GM18519 (cell line): ENCODE measurements around the gene CDKL2.
A peak's percentile ranks its signal among the peaks of the same experiment; 100 is the strongest.
"Not testable (repeated sequence)": the region's sequence is repeated elsewhere in the genome, so short reads cannot be mapped to it uniquely, and the experiment has no call there.

Source experiments
- ATAC-seq: cut with Tn5 transposase; IDR thresholded peaks from one replicate; pipeline ENCODE4 v1.9.1; 2021; ENCODE audit warnings: mild to moderate bottlenecking, moderate library complexity; ENCODE audit not compliant: unreplicated experiment, low FRiP score

Gene CDKL2

GRCh38 chr4:75557696-75558095, 72.6 kb downstream of the CDKL2 start:
- ATAC-seq = no peak

DNA sequence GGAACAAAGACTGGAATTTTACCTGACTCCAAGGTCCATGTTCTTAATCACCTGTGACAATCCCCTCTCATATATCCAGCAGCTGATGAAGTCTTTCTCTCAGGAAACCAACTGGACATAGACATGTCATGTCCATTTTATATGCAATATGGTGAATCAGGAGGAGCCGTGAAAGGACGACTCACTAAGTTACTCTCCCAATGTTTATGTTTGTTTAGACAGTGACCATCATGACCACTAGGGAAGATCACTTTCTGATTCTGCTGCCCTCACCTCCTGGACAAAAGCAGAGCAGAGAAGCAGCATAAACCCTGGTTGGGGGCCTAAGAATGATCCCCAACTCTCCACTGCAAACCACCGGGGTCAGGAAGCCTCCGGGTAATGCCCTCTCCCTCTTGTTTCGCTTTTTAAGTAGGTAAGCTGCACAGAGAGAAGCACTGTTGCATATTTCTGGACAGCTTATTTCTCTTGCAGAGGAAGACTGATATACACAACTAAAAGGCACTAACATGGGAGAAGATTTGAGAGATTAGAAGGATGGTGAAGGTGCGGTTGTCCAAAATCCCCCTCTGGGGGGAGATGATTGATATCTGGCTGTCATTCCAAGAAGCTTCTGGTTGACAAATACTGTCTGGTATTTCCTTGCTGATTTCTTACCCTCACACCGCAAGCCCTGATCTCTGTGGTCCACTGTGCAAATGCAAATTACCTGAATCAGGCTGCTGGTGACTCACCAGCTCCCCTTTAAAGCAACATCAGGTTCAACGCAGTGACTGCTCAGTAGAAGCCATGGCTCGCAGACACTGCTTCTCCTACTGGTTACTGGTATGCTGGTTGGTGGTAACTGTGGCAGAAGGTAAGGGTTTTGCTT, 74.8 kb downstream of the CDKL2 start, which contains the start of gene ODAPH:
TSS of gene ODAPH (plus strand) at position 773 of the 871 bp plus-strand sequence. CDS start at position 790, 17 bp downstream.
- ATAC-seq = peak; percentile 93

DNA sequence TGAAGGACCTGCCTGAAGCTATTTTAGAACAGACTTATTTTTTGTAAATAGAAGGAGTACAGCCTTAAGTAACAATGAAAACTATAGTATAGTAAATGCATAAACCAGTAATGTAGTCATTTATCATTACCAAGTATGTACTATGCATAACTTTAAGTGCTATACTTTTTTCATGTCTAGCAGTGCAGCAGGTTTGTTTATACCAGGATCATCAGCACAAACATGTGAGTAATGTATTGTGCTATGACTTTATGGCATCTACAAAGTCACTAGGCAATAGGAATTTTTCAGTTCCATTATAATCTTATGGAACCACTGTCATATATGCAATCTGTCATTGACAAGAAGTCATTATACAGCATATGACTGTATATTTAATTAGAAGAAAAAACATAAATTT, 77.9 kb downstream of the CDKL2 start:
- no peak for ATAC-seq

DNA sequence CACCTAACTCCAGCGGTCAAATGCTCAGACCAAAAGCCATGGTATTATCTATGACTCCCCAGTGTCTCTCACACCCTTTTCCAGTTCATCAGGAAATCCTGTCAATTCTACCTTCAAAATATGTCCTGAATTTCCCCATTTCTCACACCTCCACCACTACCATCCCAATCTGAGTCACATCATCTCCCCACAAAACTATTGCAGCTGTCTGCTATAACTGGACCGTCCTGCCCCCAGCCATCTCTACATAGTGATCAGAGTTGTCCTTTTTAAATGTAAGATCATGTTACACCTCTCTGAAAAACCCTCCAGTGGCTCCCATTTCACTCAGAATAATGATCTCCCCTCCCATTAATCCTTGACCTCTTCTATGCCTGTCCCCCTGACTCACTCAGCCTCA, 81.3 kb downstream of the CDKL2 start:
- no peak for ATAC-seq

GRCh38 chr4:75547647-75548387, 82.5 kb downstream of the CDKL2 start:
- ATAC-seq = no peak

- ATAC-seq = no peak
Observed at GRCh38 chr4:75545526-75545925, 84.8 kb downstream of the CDKL2 start.

- no peak for ATAC-seq
Observed at GRCh38 chr4:75544870-75545269, 85.5 kb downstream of the CDKL2 start.

DNA sequence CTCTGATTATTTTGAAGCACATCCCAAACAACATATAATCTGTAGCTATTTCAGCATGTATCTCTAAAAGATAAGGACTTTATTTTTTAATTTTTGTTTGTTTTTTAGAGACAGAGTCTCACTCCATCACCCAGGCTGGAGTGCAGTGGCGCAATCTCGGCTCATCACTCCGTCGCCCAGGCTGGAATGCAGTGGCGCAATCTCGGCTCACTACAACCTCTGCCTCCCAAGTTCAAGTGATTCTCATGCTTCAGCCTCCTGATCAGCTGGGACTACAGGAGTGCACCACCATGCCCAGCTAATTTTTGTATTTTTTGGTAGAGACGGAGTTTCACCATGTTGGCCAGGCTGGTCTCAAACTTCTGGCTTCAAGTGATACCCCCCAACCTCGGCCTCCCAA, 86.1 kb downstream of the CDKL2 start:
- not testable (repeated sequence) for ATAC-seq

- no peak for ATAC-seq
Observed at GRCh38 chr4:75542824-75543223, 87.5 kb downstream of the CDKL2 start.

DNA sequence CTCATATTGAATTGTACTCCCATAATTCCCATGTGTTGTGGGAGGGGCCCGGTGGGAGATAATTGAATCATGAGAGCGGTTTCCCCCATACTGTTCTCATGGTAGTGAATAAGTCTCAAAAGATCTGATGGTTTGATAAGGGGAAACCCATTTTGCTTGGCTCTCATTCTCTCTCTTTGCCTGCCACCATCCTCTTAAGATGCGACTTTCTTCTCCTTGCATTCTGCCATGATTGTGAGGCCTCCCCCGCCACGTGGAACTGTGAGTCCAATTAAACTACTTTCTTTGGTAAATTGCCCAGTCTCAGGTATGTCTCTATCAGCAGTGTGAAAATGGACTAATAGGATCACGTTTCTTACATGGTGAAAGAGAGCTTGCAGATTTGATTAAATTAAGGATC, 93.0 kb downstream of the CDKL2 start:
- not testable (repeated sequence) for ATAC-seq

GRCh38 chr4:75533926-75534325, 96.4 kb downstream of the CDKL2 start:
- ATAC-seq = not testable (repeated sequence)

DNA sequence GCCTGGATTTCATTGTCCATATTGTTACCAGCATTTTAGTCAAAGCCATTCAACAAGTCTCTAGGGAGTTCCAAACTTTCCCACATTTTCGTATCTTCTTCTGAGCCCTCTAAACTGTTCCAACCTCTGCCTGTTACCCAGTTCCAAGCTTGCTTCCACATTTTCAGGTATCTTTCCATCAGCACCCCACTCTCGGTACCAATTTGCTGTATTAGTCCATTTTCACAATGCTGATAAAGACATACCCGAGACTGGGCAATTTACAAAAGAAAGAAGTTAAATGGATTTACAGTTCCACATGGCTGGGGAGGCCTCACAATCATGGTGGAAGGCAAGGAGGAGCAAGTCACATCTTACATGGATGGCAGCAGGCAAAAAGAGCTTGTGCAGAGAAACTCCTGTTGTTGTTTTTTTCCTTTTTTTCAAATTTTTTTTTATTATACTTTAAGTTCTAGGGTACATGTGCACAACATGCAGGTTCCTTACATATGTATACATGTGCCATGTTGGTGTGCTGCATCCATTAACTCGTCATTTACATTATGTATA, 96.9 kb downstream of the CDKL2 start:
- not testable (repeated sequence) for ATAC-seq

- not testable (repeated sequence) for ATAC-seq
Observed at GRCh38 chr4:75531536-75532143, 98.7 kb downstream of the CDKL2 start.

GRCh38 chr4:75530556-75531322, 99.6 kb downstream of the CDKL2 start:
- no peak for ATAC-seq
